Measurements from ENCODE around the gene ZDHHC9. TPM values are rescaled to one million over a fixed set of nuclear protein-coding genes. Genes with fewer than 3 reads are reported as not detected.

The ZDHHC9 gene
- total RNA-seq = 15.7 and 15.8 TPM in 2 replicates

DNA sequence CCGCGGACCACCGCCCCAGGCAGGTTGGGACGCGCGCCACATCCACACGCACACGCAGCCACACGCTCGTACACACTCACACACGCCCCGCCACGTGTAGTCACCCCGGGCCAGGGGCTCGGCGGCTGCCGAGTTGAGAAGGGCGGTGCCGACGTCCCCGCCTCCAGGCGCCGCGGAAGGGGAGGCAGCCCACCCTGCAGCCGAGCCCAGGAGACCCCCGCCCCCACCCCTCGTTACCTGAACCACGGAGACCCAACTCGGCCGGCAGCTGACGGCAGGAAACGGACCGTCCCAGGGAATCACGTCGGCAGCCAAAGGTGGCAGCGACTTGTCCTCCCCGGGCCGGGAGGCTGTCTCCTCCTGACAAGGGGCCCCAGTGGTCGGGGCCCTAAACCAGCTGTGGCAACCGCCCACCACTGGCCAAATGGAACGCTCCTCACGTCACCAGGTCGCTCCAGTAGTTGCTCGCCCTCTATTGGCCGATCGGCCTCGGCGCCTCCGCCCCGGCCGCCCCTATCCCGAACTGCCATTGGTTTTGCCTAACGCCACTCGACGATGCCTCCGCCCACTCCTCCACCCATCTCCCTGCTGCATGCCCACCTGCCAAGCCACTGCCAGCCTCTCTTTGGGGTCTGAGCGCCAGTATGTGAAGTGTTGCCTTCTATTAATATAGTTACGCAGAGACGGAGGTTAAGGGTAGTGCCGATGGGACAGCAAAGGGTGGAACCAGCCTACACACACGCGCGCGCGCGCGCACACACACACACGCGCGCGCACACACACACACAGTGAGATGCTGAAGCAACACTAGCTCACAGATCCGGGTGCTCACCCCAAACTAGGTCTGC lies at the start of gene ZDHHC9:
Gene ZDHHC9, minus strand, starts transcription at position 428 of the 848 bp plus-strand sequence. CDS start 1,941 bp downstream, outside the sequence.

DNA sequence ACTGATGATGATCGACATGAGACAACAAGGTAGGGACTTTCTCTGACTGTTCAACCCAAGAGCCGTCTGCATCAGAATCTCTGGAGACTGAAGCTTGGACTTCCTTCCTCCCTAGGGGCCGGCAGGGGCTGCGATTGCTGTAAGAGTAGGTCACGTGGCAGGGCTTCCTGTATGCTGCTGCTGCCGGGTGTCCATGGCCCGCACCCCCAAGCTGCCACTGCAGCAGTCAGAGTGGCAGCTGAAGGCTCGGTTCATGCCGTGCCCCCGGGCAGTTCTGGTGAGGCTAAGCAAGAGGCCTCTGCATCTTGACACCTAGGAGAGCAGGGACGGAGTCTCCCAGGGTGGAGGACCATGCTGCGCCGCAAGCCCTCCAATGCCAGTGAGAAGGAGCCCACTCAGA lies 63.9 kb downstream of the ZDHHC9 start, which contains the start of gene SASH3:
Gene SASH3, plus strand, starts transcription at position 203 of the 400 bp plus-strand sequence. Its CDS starts 149 bp downstream, at position 352.

Other genes starting within 250 kb of the ZDHHC9 start
- gene APLN, start 188.9 kb downstream of the ZDHHC9 start, total RNA-seq = 3.0 and 3.4 TPM in 2 replicates
- not detected in 2 replicates for gene XPNPEP2, start 104.9 kb downstream of the ZDHHC9 start, total RNA-seq
- not detected in 2 replicates for gene SASH3, start 63.9 kb downstream of the ZDHHC9 start, total RNA-seq
- 11.8 and 24.9 TPM in 2 replicates for gene UTP14A, start 62.3 kb upstream of the ZDHHC9 start, total RNA-seq
- 2.0 TPM in 2 replicates for gene BCORL1, start 138.7 kb upstream of the ZDHHC9 start, total RNA-seq